GM18498 (cell line): Measurements from ENCODE around the gene TACC2.

Experiments used
- ATAC-seq: cut with Tn5 transposase; IDR thresholded peaks from one replicate; pipeline ENCODE4 v1.9.1; 2021; ENCODE audit warnings: mild to moderate bottlenecking, moderate library complexity; ENCODE audit not compliant: unreplicated experiment

Gene TACC2

DNA sequence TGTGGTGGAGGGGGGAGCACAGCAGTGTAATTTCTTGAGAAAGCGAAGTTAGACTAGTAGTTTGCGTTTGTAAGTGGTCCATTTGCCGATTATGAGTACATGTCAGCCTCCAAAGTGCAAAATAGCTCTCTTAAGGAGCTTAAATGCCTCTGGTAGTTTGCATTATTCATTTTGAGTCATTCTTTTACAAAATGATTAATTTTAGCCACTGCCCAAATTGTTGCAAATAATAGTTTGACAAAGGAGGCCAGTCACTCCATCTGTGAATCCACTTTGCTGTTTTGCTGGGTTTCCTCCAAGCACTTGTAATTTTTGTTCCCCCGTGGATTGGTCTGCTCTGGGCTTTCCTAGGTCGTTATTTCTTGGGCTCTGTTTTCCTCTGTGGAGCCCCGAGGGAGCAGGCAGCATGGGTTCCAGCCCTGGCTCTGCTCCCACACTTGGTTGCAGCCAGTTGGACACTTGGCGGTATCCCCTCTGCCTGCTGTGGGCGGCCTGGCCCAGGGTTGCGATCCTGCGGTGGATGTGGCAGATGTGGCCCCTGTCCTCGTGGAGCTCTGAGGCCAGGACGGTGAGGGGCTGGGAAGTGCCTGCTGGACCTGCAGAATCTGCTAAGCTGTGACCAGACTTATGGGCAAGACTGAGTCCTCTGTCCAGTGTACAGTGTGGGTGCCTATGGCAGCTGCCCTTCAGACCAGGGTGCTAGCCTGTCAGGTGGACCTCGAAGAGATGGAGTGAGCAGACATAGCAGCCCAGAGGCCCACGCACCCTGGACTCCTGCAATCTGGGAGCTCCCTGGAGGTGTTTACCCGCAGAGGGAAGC, 153.1 kb downstream of the TACC2 start:
- ATAC-seq, result no peak

- ATAC-seq, result no peak
Measured at GRCh38 chr10:122142641-122143237, 153.8 kb downstream of the TACC2 start.

DNA sequence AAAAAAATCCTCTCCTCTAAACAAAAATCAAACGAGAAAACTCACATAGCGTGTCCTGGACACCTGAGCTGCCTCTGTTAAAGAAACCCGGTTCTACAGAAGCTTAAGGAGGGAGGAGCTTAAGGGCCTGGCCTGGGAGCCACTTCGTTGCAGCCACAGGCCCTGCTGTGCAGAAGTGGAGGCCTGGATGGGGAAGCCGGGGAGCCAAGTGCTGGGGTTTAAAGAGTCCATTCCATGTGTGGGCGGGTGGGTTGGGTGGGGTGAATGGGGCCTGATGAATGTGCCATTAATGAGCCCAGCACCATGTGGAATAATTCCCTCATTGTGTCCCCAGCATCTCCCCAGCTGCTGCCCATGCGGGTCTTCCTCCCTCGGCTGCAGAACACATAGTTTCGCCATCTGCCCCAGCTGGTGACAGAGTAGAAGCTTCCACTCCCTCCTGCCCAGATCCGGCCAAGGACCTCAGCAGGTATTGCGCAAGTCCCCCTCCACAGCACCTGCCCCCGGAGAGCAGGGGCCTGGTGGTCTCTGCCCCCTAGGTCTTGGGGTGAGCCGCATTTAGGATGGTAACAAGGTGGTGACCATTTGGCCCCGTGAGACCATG, 154.4 kb downstream of the TACC2 start:
- no peak for ATAC-seq

DNA sequence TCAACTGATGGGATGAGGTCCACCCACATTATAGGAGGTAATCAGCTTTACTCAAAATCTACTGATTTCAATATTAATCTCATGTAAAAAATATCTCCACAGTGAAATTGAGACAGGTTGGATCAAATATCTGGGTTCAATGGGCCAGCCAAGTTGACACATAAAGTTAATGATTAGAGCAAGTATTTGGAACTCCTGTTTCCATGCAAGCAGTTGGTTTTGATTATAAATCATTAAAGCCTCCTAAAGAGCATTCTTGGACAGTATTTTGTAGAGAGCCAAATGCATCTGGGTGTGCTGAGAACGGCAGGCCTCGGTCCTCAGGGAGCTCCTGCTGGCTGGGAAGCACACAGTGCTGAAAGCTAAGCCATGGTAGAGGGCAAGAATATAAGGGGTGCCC, 155.2 kb downstream of the TACC2 start:
- ATAC-seq, result no peak

DNA sequence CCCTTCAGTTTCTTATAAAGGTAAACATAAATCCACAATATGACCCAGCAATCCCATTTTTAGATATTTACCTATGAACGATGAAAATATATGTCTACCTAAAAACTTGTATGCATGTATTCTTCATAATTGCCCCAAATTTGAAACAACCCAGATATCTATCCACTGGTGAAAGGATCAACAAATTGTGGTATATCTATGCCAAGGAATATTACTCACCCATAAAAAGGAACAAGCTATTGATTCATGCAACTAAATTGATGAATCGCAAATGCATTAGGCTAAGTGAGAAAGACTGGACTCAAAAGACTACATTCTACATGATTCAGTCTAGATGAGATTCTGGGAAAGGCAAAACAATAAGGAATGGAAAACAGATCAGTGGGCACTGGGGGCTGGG, 156.2 kb downstream of the TACC2 start:
- no peak for ATAC-seq

DNA sequence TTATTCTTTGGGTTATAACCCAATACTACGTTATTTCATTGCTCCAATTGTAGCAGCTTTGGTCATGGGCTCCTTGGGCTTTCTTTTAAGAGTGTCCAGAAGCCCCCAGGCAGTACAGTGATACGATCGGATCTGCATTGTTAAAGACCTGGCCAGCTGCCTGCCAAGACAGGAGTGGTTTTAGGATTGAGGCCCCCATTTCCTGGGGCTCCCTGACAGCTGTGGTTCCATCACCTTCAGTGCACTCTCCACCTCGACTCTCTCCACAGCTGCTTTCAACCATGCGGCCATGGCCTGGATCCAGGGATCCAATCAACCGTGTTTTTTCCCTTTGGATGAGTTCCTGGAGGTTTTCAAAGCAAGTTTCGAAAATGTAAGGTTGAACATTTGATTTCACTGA, 158.7 kb downstream of the TACC2 start:
- no peak for ATAC-seq

- no peak for ATAC-seq
Measured at GRCh38 chr10:122148876-122149560, 160.1 kb downstream of the TACC2 start.

- no peak for ATAC-seq
Measured at GRCh38 chr10:122149561-122150505, 160.9 kb downstream of the TACC2 start.

DNA sequence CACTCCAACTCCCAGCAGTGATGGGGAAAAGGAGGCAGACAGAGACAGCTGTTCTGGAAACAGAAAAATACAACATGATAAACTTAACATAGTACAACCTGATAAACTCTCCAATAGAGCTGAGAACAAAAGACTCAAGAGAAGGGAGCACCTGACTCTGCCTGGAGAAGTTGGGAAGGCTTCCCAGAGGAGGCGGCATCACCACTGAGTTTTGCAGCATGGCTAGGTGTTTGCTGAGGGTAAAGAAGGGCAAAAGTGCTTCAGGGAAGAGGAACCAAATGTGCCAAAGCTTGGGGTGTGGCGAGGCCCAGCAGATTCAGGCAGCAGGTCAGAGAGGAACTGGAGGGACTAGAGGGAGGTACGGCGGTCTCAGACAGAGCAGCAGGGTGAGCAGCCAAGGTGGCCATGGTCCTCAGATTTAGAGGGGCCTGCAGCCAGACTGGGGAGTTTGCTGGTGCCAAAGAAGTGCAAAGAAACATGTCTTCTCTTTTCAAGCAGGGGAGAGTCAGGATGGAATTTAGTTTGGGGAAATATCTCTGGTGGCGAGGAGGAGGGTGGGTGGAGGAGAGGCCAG, 162.2 kb downstream of the TACC2 start:
- no peak for ATAC-seq

DNA sequence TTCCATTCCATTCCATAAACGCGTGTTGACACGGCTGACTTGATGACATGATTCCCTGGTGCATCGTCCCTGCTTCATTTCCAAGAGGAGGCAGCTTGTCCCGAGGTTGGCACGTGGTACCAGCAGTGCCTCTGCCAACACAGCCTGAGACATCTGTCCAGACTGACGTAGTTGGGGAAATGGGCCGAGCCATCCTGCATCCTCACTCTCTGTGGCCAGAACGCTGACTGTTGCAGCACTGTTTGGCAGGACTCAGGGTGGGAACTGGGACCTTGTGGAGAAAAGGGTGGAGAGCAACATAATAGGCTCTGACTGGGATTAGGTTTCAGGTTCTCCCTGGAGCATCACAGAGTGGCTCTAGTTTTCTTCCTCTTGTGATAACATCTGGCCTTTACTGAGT, 163.6 kb downstream of the TACC2 start:
- no peak for ATAC-seq

- no peak for ATAC-seq
Measured at GRCh38 chr10:122154031-122154544, 165.1 kb downstream of the TACC2 start.

DNA sequence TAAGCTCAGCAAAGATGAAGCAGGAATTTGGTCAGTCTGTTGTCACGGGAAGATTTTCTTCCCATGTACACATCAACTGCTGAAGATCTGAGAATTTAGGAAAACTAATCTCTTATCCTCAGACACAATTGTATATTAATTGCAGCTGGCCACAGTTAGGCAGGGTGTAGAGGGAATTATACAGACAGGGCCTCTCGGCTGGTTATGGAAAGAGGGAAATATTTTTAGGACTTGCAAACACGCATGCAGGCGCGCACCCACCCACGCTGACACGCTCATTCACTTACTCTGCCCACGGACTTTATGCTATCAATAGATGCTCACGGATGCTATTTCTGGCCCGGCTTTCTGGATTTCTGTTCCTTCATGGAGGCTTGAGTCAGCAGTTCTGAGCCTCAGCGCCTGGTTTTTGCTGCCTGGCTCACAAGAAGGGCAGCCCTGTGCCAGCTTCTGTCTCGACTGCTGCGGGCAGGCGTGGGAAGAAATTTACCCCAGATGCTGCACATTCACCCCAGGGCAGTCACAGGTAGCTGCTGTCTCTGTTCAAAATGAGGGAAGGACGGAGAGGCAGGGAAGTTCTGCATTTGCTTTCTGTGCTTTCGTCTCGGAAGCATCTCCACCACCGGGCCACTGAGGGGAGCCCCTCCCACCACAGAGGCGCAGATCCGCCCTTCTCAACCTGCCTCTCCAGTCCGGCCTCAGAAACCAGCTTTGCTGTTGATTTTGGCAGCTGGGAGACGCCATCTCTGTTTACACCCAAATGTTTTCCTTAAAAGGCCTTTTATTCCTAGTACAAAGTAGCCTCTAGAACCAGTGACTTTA, 165.8 kb downstream of the TACC2 start:
- no peak for ATAC-seq

DNA sequence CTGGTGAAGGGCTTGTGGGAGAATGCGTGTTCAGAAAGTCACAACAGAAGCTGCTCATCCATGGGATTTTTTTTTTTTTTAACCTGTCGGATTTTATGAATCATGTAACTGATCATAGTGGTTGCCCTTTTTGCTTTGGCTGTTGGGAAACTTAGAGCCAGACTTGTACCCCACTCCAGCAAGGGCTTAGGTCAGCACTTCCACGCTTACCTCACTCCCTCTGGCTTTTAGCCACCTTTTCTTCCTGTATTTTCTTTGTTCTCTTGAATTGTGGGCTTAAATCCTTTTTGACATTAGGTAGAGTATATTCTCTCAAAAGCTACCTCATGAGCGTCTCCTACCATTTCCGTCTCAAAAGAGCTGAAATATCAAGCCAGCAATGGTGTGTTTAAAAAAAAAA, 168.5 kb downstream of the TACC2 start:
- no peak for ATAC-seq

DNA sequence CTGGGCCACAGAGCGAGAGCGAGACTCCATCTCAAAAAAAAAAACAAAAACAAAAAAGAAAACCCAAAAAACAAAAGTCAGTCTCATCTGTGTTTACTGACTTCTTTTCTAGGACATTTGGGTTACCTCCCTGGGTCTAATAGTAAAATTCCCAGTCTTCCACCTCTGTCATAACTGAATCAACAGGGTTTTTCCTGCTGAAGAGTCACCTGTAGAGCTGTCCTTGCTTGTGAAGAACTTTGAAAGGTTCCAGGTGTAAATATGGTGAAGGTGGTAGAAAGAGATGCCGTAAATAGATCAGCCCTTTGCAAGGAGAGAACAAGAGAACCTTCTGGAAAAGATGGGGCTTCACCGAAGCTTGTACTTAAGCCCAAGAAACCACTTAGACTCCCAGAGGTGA, 169.4 kb downstream of the TACC2 start:
- ATAC-seq, result no peak

- no peak for ATAC-seq
Measured at GRCh38 chr10:122159141-122159970, 170.4 kb downstream of the TACC2 start.

GRCh38 chr10:122161795-122162194, 172.8 kb downstream of the TACC2 start:
- no peak for ATAC-seq

DNA sequence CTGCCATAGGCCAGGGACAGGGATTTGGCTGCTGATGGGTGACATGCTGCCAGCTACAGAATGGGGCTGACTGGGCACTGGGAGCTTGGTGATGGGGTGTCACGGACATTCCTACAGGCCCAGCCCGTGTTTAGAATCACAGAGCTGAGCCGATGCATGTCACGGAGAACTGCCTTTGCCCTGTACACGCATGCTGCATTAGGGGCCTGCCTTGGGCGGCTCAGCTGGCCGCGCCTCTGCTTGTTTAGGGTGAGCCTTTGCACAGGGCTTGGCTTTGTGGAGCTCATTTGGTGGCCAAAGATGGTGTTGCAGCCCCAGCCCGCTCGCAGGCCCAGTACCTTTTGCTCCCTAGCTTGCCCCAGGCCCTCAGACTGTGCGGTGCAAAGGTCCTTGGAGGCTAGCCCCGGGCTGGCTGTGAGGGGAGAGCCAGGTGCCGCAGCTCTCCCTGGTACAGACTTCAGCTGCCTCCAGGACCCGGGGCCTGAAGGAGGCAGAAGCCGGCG, 173.8 kb downstream of the TACC2 start:
- ATAC-seq, result no peak
